B cell (primary cell): ENCODE data around the gene SAMD3. TPM values are rescaled to one million over a fixed set of nuclear protein-coding genes. Genes with fewer than 3 reads are reported as not detected.

Experiments
- ATAC-seq: fragments of 200-7000 bp; cut with Tn5 transposase; one replicate; pipeline ENCODE4 v1.10.0; 2021; ENCODE audit warnings: low read depth, mild to moderate bottlenecking, moderate number of reproducible peaks, moderate library complexity
- CTCF ChIA-PET: fragments of 350-600 bp; sonication (Branson Sonifier 250); formaldehyde crosslinking; loops from one replicate; lab custom pipeline; 2021; ENCODE audit warnings: antibody characterized with exemption, inconsistent platforms; lab: Charles Lee
- POLR2A ChIA-PET: fragments of 350-600 bp; sonication (Branson Sonifier 250); formaldehyde crosslinking; loops from one replicate; lab custom pipeline; 2021; ENCODE audit warnings: antibody characterized with exemption; lab: Charles Lee
- DNase-seq: peaks from one replicate; pipeline ENCODE4 v3.0.0; 2013
- H2AFZ ChIP-seq: 2 replicates; pipeline ENCODE4 v1.6.1; 2012; ENCODE audit warnings: mild to moderate bottlenecking, low read depth, low read length; ENCODE audit not compliant: insufficient read depth, poor library complexity, severe bottlenecking
- H3K27ac ChIP-seq, 2 donors: 1 replicate in 1 of 2; 2 replicates in 1 of 2; pipeline ENCODE4 v1.5.1; 2012 to 2013; ENCODE audit warnings: low read length in 2 of 2, mild to moderate bottlenecking in 2 of 2, moderate library complexity in 1 of 2
- H3K27me3 ChIP-seq, 4 experiments: fragments of 200-600 bp in 1 of 4; sonication (generic) in 1 of 4; replicated peaks in 1 of 4; 1 replicate in 2 of 4; 2 replicates in 2 of 4; pipeline versions ENCODE4 v1.6.1 to v1.7.0; 2013 to 2016; ENCODE audit warnings: low read length in 3 of 4, mild to moderate bottlenecking in 2 of 4, mixed read lengths in 1 of 4, moderate library complexity in 1 of 4; ENCODE audit not compliant: insufficient read depth in 4 of 4, control insufficient read depth in 3 of 4; ENCODE audit errors: control extremely low read depth in 1 of 4
- H3K36me3 ChIP-seq, 2 experiments: replicated peaks in 1 of 2; 1 replicate in 1 of 2; 2 replicates in 1 of 2; pipeline versions ENCODE4 v1.6.1 to v1.7.1; 2013; ENCODE audit warnings: low read length in 1 of 2; ENCODE audit not compliant: insufficient read depth in 2 of 2, control insufficient read depth in 1 of 2; ENCODE audit errors: control extremely low read depth in 1 of 2, extremely low read depth in 1 of 2
- H3K4me1 ChIP-seq, 2 donors: fragments of 200-600 bp in 1 of 2; sonication (generic) in 1 of 2; 1 replicate in 1 of 2; 2 replicates in 1 of 2; pipeline versions ENCODE4 v1.5.1 to v1.6.1; 2013 to 2017; ENCODE audit warnings: low read length in 2 of 2; ENCODE audit not compliant: control insufficient read depth in 2 of 2, insufficient read depth in 2 of 2
- H3K4me2 ChIP-seq: replicated peaks from 2 replicates; pipeline ENCODE3; 2012; ENCODE audit warnings: mild to moderate bottlenecking, low read depth, low read length; ENCODE audit not compliant: poor library complexity, severe bottlenecking
- H3K4me3 ChIP-seq, 5 experiments: fragments of 200-600 bp in 1 of 5; sonication (generic) in 1 of 5; 1 replicate in 3 of 5; 2 replicates in 2 of 5; pipeline versions ENCODE4 v1.5.1 to v1.7.0; 2011 to 2016; ENCODE audit warnings: low read length in 4 of 5, mild to moderate bottlenecking in 4 of 5, low read depth in 2 of 5, control low read depth in 1 of 5, moderate library complexity in 1 of 5; ENCODE audit not compliant: insufficient read depth in 1 of 5; ENCODE audit errors: control extremely low read depth in 1 of 5, extremely low read depth in 1 of 5
- H3K79me2 ChIP-seq: fragments of 200-600 bp; sonication (generic); one replicate; pipeline ENCODE4 v1.6.0; 2016; ENCODE audit warnings: low read length; ENCODE audit not compliant: control insufficient read depth, insufficient read depth
- H3K9ac ChIP-seq: fragments of 200-600 bp; sonication (generic); 2 replicates; pipeline ENCODE4 v1.6.1; 2017; ENCODE audit warnings: mild to moderate bottlenecking, low read length, moderate library complexity
- H3K9me3 ChIP-seq, 3 donors: one replicate each; pipeline versions ENCODE4 v1.6.1 to v1.7.1; 2013; ENCODE audit warnings: low read length in 2 of 3; ENCODE audit not compliant: control insufficient read depth in 2 of 3, insufficient read depth in 1 of 3; ENCODE audit errors: control extremely low read depth in 1 of 3
- H4K20me1 ChIP-seq: 2 replicates; pipeline ENCODE4 v1.6.0; 2012; ENCODE audit warnings: mild to moderate bottlenecking, low read length; ENCODE audit not compliant: insufficient read depth, control insufficient read depth, poor library complexity, severe bottlenecking
- H3K27ac Mint-ChIP-seq: one replicate; pipeline ENCODE4 v1.8.0; 2021; ENCODE audit warnings: mixed read lengths
- H3K27me3 Mint-ChIP-seq: one replicate; pipeline ENCODE4 v1.8.0; 2021; ENCODE audit warnings: mixed read lengths
- H3K4me1 Mint-ChIP-seq: one replicate; pipeline ENCODE4 v1.8.0; 2021; ENCODE audit warnings: mixed read lengths
- H3K4me3 Mint-ChIP-seq: one replicate; pipeline ENCODE4 v1.8.0; 2021; ENCODE audit warnings: mixed read lengths
- H3K9me3 Mint-ChIP-seq: one replicate; pipeline ENCODE4 v1.8.0; 2022; ENCODE audit warnings: mixed read lengths; ENCODE audit not compliant: insufficient read depth
- EZH2 ChIP-seq: IDR thresholded peaks from 2 replicates; pipeline ENCODE4 v1.6.1; 2012; ENCODE audit warnings: borderline replicate concordance, low read depth, mild to moderate bottlenecking, moderate library complexity, low read length; ENCODE audit not compliant: insufficient read depth, poor library complexity, severe bottlenecking
- WGBS: methylation state at CpG from one replicate; pipeline ENCODE4 v1.1.5; 2013; ENCODE audit warnings: missing lambda C conversion rate; ENCODE audit not compliant: insufficient coverage; 5-methylcytosine and 5-hydroxymethylcytosine counted together
- intact Hi-C: fragments of 100-400 bp; cut with micrococcal nuclease; formaldehyde crosslinking; loops from one replicate; pipeline ENCODE4 v1.10.0; 2022
- polyA plus RNA-seq: library from polyadenylated mRNA; depleted of rRNA; stranded (reverse); fragments of >200 nt; gene quantifications from 2 replicates; pipeline ENCODE4 v1.2.3, GENCODE V29; 2012
- total RNA-seq, 2 donors: library from RNA; stranded (reverse); fragments of 120-200 nt in 1 of 2; gene quantifications; 1 replicate in 1 of 2; 2 replicates in 1 of 2; pipeline versions ENCODE4 v1.2.3 to v1.2.4, GENCODE V29; 2013 to 2022
- TF ChIP-seq, protein P1 (sequence below): fragments of 200-600 bp; IDR thresholded peaks from one replicate; pipeline ENCODE4 v1.8.0; 2022; ENCODE audit warnings: antibody characterized with exemption, mild to moderate bottlenecking

SAMD3 gene
- total and polyA plus RNA-seq, 2 donors (not counting 1 experiment from before 2014, with no cell fraction given), result 0.57 to 3.8 TPM

DNA sequence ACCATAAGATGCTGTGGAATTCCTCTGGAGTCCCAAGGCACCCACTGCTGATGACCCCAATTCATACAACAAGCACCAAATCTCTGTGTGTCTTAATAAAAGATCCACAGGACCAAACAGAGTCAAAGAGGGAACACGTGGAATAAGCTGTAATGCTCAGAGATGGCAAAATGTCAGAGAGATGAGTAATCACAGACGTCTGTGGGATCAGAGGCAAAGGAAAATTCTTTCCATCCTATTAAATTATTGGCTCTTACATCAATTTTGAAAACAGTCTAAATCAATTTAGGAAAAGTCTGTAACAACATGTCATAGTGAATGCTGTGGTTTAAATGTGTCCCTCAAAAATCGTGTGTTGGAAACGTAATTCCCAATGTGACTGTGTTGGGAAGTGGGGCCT, 17.5 kb upstream of the SAMD3 start:
- Histone ChIP-seq H3K9ac (no peak overlapping the region), H3K4me1 (no peaks in the 10 kb centered on the region), H3K27me3 (no peaks in the 10 kb centered on the region), H3K36me3 (no peaks in the 10 kb centered on the region), H3K4me2 (no peak overlapping the region), H4K20me1 (no peaks in the 10 kb centered on the region), H3K4me3 (no peak overlapping the region), H3K79me2 (no peaks in the 10 kb centered on the region), H3K9me3 (no peaks in the 10 kb centered on the region), H2AFZ (no peak overlapping the region), H3K27ac (no peak overlapping the region)
- ATAC-seq, result no peak
- CTCF ChIA-PET, result interaction anchor here (1.7 kb wide), 1 partner anchor 42 kb away, joined by 7 read pairs; no protein-coding TSS in a partner anchor
- WGBS, result 87% methylated on average over 2 of the region's 4 CpGs
- POLR2A ChIA-PET, result no interaction called here
- Mint-ChIP-seq H3K27ac (no peak overlapping the region), H3K27me3 (no peaks in the 10 kb centered on the region), H3K4me3 (no peak overlapping the region), H3K4me1 (no peaks in the 10 kb centered on the region), H3K9me3 (no peaks in the 10 kb centered on the region)
- TF ChIP-seq EZH2, result no peak
- TF ChIP-seq, protein P1, sequence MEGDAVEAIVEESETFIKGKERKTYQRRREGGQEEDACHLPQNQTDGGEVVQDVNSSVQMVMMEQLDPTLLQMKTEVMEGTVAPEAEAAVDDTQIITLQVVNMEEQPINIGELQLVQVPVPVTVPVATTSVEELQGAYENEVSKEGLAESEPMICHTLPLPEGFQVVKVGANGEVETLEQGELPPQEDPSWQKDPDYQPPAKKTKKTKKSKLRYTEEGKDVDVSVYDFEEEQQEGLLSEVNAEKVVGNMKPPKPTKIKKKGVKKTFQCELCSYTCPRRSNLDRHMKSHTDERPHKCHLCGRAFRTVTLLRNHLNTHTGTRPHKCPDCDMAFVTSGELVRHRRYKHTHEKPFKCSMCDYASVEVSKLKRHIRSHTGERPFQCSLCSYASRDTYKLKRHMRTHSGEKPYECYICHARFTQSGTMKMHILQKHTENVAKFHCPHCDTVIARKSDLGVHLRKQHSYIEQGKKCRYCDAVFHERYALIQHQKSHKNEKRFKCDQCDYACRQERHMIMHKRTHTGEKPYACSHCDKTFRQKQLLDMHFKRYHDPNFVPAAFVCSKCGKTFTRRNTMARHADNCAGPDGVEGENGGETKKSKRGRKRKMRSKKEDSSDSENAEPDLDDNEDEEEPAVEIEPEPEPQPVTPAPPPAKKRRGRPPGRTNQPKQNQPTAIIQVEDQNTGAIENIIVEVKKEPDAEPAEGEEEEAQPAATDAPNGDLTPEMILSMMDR, result no peak
- intact Hi-C loops, result no loop called here
- DNase-seq, result no peak

DNA sequence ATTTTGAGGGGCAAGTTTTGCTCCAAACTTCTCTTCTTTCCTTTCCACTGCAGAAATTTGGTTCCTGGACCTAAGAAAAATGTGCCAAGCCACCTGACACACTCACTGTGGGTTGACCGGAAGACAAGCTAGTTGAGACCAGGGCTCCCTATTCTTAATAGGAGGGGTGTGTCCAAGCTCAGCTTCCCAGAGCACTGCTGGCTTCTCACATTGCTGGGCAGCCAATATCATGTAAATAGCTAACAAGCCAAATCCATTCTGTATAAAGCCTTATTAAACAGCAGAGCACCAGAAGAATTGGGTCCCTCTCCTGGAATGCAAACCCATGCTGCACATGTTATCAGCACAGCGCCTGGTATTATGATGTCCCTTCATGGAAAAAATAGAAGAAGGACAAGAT, 17.0 kb upstream of the SAMD3 start:
- Histone ChIP-seq H3K27ac (no peak overlapping the region), H3K9ac (no peak overlapping the region), H3K27me3 (no peaks in the 10 kb centered on the region), H3K4me2 (no peak overlapping the region), H3K36me3 (no peaks in the 10 kb centered on the region), H3K79me2 (no peaks in the 10 kb centered on the region), H3K9me3 (no peaks in the 10 kb centered on the region), H3K4me1 (no peaks in the 10 kb centered on the region), H2AFZ (no peak overlapping the region), H4K20me1 (no peaks in the 10 kb centered on the region), H3K4me3 (no peak overlapping the region)
- intact Hi-C loops, result no loop called here
- no peak overlapping the region for H3K27ac Mint-ChIP-seq
- ChIA-PET CTCF (interaction anchor here (1.7 kb wide), 1 partner anchor 42 kb away, joined by 7 read pairs; no protein-coding TSS in a partner anchor), POLR2A (no interaction called here)
- WGBS, result no CpG with 5 or more reads among the region's 2 CpGs
- no peak overlapping the region for H3K4me3 Mint-ChIP-seq
- no peak for ATAC-seq
- no peaks in the 10 kb centered on the region for H3K27me3 Mint-ChIP-seq
- H3K9me3 Mint-ChIP-seq, result no peaks in the 10 kb centered on the region
- DNase-seq, result no peak
- TF ChIP-seq, protein P1, result no peak
- no peak for TF ChIP-seq EZH2
- H3K4me1 Mint-ChIP-seq, result no peaks in the 10 kb centered on the region
